GM20000 (cell line): Measurements from ENCODE around the gene POMGNT1.
"Not testable (repeated sequence)": the region's sequence is repeated elsewhere in the genome, so short reads cannot be mapped to it uniquely, and the experiment has no call there.

Experiments used
- DNase-seq: peaks from one replicate; pipeline ENCODE4 v3.0.0; 2012; ENCODE audit warnings: low spot score
- CTCF ChIP-seq: IDR thresholded peaks from 2 replicates; pipeline ENCODE4 v1.5.1; 2012; ENCODE audit warnings: mild to moderate bottlenecking, control low read depth; ENCODE audit errors: extremely low read depth, missing control alignments

Gene POMGNT1

GRCh38 chr1:46236882-46237281, 38.6 kb upstream of the POMGNT1 start:
- DNase-seq: no peak
- no peak for TF ChIP-seq CTCF

GRCh38 chr1:46231231-46231630, 33.0 kb upstream of the POMGNT1 start:
- not testable (repeated sequence) for DNase-seq

- no peak for TF ChIP-seq CTCF
- DNase-seq: no peak
These were observed 26.7 kb upstream of the POMGNT1 start for GRCh38 chr1:46224966-46225365.

- peak; percentile 95 for TF ChIP-seq CTCF
- peak; percentile 75 for DNase-seq
These were observed 25.3 kb upstream of the POMGNT1 start for GRCh38 chr1:46223472-46223943.

GRCh38 chr1:46223055-46223454, 24.8 kb upstream of the POMGNT1 start:
- not testable (repeated sequence) for DNase-seq

GRCh38 chr1:46221749-46222148, 23.5 kb upstream of the POMGNT1 start:
- no peak for DNase-seq
- no peak for TF ChIP-seq CTCF

- no peak for TF ChIP-seq CTCF
- no peak for DNase-seq
These were observed 22.6 kb upstream of the POMGNT1 start for GRCh38 chr1:46220808-46221207.

- DNase-seq: no peak
- no peak for TF ChIP-seq CTCF
These were observed 21.6 kb upstream of the POMGNT1 start for GRCh38 chr1:46219551-46220520.
